Peyer's patch (tissue), 4 donors: ENCODE measurements around the gene TRIO. TPM values are rescaled to one million over a fixed set of nuclear protein-coding genes. Genes with fewer than 3 reads are reported as not detected.

Experiments
- DNase-seq, 3 donors: peaks; one replicate each; pipeline ENCODE4 v3.0.0-alpha.2; 2017 to 2019
- H3K27ac ChIP-seq, 4 donors: fragments of 200-600 bp; sonication (generic); one replicate each; pipeline ENCODE4 v1.5.1; 2016 to 2019
- H3K27me3 ChIP-seq, 2 donors: fragments of 200-600 bp; sonication (generic); one replicate each; pipeline ENCODE4 v1.5.1; 2019
- H3K36me3 ChIP-seq, 3 donors: fragments of 200-600 bp; sonication (generic); one replicate each; pipeline ENCODE4 v1.5.1; 2016 to 2019
- H3K4me1 ChIP-seq, 4 donors: fragments of 200-600 bp; sonication (generic); one replicate each; pipeline ENCODE4 v1.5.1; 2016 to 2019
- H3K4me3 ChIP-seq, 4 donors: fragments of 200-600 bp; sonication (generic); 1 replicate in 3 of 4; 2 replicates in 1 of 4; pipeline ENCODE4 v1.5.1; 2016 to 2019; ENCODE audit warnings: mild to moderate bottlenecking in 1 of 4
- H3K9me3 ChIP-seq, 4 donors: fragments of 200-600 bp; sonication (generic); one replicate each; pipeline ENCODE4 v1.5.1; 2016 to 2019; ENCODE audit warnings: mild to moderate bottlenecking in 1 of 4
- POLR2A ChIP-seq, 2 donors: fragments of 450-650 bp; IDR thresholded peaks; one replicate each; pipeline ENCODE4 v1.5.1; 2017; ENCODE audit warnings: antibody characterized with exemption in 2 of 2, mild to moderate bottlenecking in 2 of 2, moderate library complexity in 2 of 2
- total RNA-seq, 4 donors: library from RNA; depleted of rRNA; stranded (reverse); fragments of >200 nt; gene quantifications; one replicate each; pipeline ENCODE4 v1.1.0, GENCODE V29; 2016
- TF ChIP-seq, protein P1 (sequence below), 6 experiments: fragments of 450-650 bp in 4 of 6; fragments of 200-600 bp in 2 of 6; sonication (generic) in 1 of 6; IDR thresholded peaks; one replicate each; pipeline ENCODE4 v1.5.1; 2017 to 2019; ENCODE audit warnings: antibody characterized with exemption in 6 of 6, mild to moderate bottlenecking in 3 of 6, moderate library complexity in 1 of 6

The TRIO gene
- total RNA-seq, 4 donors from 2014 or later = 171 to 456 (median 340) TPM

DNA sequence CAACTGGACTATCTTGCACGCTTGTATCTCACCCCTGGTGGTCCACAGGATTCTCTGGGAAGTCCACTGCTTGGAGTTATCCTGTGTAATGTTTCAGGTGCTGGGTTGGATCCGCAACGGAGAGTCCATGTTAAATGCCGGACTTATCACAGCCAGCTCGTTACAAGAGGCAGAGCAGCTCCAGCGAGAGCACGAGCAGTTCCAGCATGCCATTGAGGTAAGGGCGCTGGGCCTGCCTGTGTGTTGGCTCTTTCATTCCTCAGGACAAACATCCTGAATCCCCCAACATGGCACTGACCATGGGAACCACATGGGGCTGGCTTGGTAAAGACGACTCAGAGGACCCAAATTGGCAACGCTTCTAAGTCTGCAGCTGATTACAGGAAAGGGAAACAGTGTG is 223.6 kb downstream of the TRIO start:
- Histone ChIP-seq H3K27ac (no peak overlapping the region), H3K27me3 (no peaks in the 10 kb centered on the region), H3K4me3 (no peak overlapping the region), H3K4me1 (no peaks in the 10 kb centered on the region), H3K9me3 (no peaks in the 10 kb centered on the region), H3K36me3 (peaks cover 0 to 96% (median 0%) of the 10 kb centered on the region in 3 donors)
- TF ChIP-seq POLR2A (IDR thresholded peaks at IDR 0.05) = no peak
- TF ChIP-seq, protein P1, sequence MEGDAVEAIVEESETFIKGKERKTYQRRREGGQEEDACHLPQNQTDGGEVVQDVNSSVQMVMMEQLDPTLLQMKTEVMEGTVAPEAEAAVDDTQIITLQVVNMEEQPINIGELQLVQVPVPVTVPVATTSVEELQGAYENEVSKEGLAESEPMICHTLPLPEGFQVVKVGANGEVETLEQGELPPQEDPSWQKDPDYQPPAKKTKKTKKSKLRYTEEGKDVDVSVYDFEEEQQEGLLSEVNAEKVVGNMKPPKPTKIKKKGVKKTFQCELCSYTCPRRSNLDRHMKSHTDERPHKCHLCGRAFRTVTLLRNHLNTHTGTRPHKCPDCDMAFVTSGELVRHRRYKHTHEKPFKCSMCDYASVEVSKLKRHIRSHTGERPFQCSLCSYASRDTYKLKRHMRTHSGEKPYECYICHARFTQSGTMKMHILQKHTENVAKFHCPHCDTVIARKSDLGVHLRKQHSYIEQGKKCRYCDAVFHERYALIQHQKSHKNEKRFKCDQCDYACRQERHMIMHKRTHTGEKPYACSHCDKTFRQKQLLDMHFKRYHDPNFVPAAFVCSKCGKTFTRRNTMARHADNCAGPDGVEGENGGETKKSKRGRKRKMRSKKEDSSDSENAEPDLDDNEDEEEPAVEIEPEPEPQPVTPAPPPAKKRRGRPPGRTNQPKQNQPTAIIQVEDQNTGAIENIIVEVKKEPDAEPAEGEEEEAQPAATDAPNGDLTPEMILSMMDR (IDR thresholded peaks at IDR 0.05) = no peak
- DNase-seq = no peak

DNA sequence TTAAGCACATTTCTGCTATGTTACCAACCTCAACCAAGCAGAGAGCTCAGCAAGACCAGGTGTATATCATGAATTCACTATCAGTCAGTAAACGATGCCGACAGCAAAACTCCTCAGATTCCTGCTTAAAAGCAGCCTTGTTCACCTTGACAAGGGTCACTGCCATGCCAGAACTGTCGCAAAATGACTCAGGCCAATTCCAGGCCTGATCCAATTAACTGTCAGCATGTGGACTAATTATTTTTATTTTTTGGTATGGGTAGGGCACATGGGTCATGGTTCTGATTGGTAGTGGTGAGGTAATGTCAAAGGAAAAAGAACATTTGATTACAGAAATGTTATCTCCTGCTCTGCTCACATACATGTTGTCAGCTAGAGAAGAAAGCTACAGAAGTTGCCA is 224.2 kb downstream of the TRIO start:
- H3K36me3 ChIP-seq = peaks cover 0 to 96% (median 0%) of the 10 kb centered on the region in 3 donors

DNA sequence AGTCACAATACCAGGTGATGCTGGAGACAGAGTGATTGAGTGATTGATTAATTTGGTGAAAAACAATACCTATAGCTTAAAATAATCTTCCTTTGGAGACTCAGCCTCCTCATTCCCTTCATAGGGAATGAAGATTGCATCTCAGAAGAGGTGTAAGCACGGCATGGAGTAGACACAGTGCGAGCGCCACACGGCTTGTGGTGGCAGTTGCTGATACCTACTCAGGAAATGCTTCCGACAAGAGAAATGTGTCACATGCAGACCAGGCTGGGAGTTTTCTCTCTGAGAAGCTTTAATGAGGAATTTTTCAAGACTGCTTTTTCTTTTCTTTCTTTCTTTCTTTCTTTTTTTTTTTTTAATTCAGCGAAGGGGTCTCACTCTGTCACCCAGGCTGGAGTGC is 226.6 kb downstream of the TRIO start:
- H3K4me3 ChIP-seq = no peak overlapping the region
- H3K9me3 ChIP-seq = no peaks in the 10 kb centered on the region
- no peak for TF ChIP-seq POLR2A (IDR thresholded peaks at IDR 0.05)
- TF ChIP-seq, protein P1 (IDR thresholded peaks at IDR 0.05) = no peak
- DNase-seq = no peak
- H3K27ac ChIP-seq = no peak overlapping the region
- no peaks in the 10 kb centered on the region for H3K27me3 ChIP-seq
- no peaks in the 10 kb centered on the region for H3K4me1 ChIP-seq
- H3K36me3 ChIP-seq = peaks cover 0 to 100% (median 0%) of the 10 kb centered on the region in 3 donors

More for the DNA sequence above, 224.2 kb downstream of the TRIO start:
- DNase-seq = no peak
- no peaks in the 10 kb centered on the region for H3K27me3 ChIP-seq
- H3K9me3 ChIP-seq = no peaks in the 10 kb centered on the region
- TF ChIP-seq POLR2A (IDR thresholded peaks at IDR 0.05) = no peak
- TF ChIP-seq, protein P1 (IDR thresholded peaks at IDR 0.05) = no peak
- no peaks in the 10 kb centered on the region for H3K4me1 ChIP-seq
- no peak overlapping the region for H3K4me3 ChIP-seq
- H3K27ac ChIP-seq = no peak overlapping the region

DNA sequence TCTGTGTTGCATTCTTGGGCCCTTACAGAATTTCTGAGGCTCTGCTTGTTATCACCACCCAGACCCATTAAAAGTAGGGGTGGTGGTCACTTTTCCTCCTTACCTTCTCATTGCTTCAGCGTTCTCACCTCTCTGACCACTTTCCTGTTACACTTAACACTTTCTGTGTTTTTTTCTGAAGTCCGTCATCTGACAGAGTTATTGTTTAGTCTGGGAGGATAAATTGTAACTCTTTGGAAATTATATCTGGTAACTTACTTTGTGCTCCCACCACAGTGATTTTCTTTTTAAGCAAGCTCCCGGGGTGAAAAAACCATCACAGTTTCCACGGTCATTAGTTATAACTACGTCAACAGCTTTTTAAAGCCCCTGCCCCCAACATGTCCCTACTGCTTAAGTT is 227.2 kb downstream of the TRIO start:
- Histone ChIP-seq H3K27me3 (no peaks in the 10 kb centered on the region), H3K36me3 (peaks cover 0 to 99% (median 0%) of the 10 kb centered on the region in 3 donors), H3K9me3 (no peaks in the 10 kb centered on the region), H3K27ac (no peak overlapping the region), H3K4me1 (no peaks in the 10 kb centered on the region), H3K4me3 (no peak overlapping the region)
- DNase-seq = no peak
- TF ChIP-seq, protein P1 (IDR thresholded peaks at IDR 0.05) = no peak
- TF ChIP-seq POLR2A (IDR thresholded peaks at IDR 0.05) = no peak

DNA sequence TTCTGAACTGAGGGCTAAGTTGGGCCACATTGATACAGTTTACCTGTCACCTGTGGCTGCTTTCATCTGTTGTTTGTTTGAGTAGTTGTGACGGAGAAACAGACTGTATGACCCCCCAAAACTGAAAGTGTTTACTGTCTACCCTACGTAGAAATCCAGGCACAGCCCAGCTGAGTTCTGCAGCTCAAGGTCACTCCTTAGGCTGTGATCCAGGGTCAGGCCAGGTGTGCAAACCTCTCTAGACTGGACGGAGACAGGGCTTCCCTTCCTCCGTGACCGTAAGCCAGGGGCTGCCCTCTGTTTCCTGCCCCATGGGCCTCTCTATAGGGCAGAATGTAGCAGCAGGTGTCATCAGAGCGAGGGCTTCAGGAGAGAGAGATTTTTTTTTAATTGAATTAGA is 230.5 kb downstream of the TRIO start:
- Histone ChIP-seq H3K4me3 (no peak overlapping the region), H3K9me3 (no peaks in the 10 kb centered on the region), H3K27me3 (no peaks in the 10 kb centered on the region), H3K27ac (no peak overlapping the region), H3K4me1 (no peaks in the 10 kb centered on the region), H3K36me3 (peaks cover 0 to 82% (median 0%) of the 10 kb centered on the region in 3 donors)
- no peak for TF ChIP-seq POLR2A (IDR thresholded peaks at IDR 0.05)
- TF ChIP-seq, protein P1 (IDR thresholded peaks at IDR 0.05) = no peak
- no peak for DNase-seq

DNA sequence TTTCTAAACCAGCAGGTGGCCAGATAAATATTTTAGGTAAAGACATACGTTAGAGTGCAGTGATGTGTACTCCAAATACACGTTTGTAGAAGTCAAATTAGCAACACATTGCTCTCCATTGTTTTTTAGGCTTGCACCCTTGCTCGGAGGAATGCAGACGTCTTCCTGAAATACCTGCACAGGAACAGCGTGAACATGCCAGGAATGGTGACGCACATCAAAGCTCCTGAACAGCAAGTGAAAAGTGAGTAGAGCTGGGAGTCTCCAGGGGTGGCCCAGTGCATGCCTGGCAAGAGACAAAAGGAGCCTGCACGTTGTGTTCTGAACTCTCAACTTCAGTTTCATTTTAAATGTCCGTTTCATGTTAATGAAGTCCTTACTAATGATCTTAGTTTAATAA is 231.0 kb downstream of the TRIO start:
- Histone ChIP-seq H3K36me3 (peaks cover 0 to 82% (median 0%) of the 10 kb centered on the region in 3 donors), H3K4me3 (no peak overlapping the region), H3K4me1 (no peaks in the 10 kb centered on the region), H3K9me3 (no peaks in the 10 kb centered on the region), H3K27ac (no peak overlapping the region), H3K27me3 (no peaks in the 10 kb centered on the region)
- TF ChIP-seq, protein P1 (IDR thresholded peaks at IDR 0.05) = no peak
- TF ChIP-seq POLR2A (IDR thresholded peaks at IDR 0.05) = no peak
- no peak for DNase-seq
